GM10847 (cell line): ENCODE results near the gene FKBP7.

Experiments
- POLR2A ChIP-seq: IDR thresholded peaks from 2 replicates; pipeline ENCODE4 v1.6.1; 2011; ENCODE audit not compliant: insufficient read length; ENCODE audit errors: extremely low read depth

The FKBP7 gene

GRCh38 chr2:178478439-178479274, at the start of gene FKBP7:
Gene FKBP7 (minus strand): TSS chr2:178478600. CDS start chr2:178478499, 101 bp downstream.
- peak; percentile 67 for TF ChIP-seq POLR2A

- TF ChIP-seq POLR2A = no peak
These were observed 49.2 kb upstream of the FKBP7 start for GRCh38 chr2:178527592-178527991.

GRCh38 chr2:178526256-178526655, 47.9 kb upstream of the FKBP7 start:
- no peak for TF ChIP-seq POLR2A

- TF ChIP-seq POLR2A = no peak
These were observed 45.3 kb upstream of the FKBP7 start for GRCh38 chr2:178523596-178524134.

GRCh38 chr2:178522950-178523595, 44.7 kb upstream of the FKBP7 start:
- TF ChIP-seq POLR2A = peak; percentile 54

- no peak for TF ChIP-seq POLR2A
These were observed 43.1 kb upstream of the FKBP7 start for GRCh38 chr2:178521304-178522150.

- TF ChIP-seq POLR2A = no peak
These were observed 39.1 kb upstream of the FKBP7 start for GRCh38 chr2:178517496-178517895.

- TF ChIP-seq POLR2A = no peak
These were observed 36.3 kb upstream of the FKBP7 start for GRCh38 chr2:178514664-178515063.

- no peak for TF ChIP-seq POLR2A
These were observed 35.5 kb upstream of the FKBP7 start for GRCh38 chr2:178513876-178514275.

- no peak for TF ChIP-seq POLR2A
These were observed 34.1 kb upstream of the FKBP7 start for GRCh38 chr2:178512484-178512883.

- TF ChIP-seq POLR2A = no peak
These were observed 32.0 kb upstream of the FKBP7 start for GRCh38 chr2:178510384-178510783.

GRCh38 chr2:178508646-178509045, 30.2 kb upstream of the FKBP7 start:
- TF ChIP-seq POLR2A = no peak

GRCh38 chr2:178506949-178507348, 28.5 kb upstream of the FKBP7 start:
- TF ChIP-seq POLR2A = no peak

- no peak for TF ChIP-seq POLR2A
These were observed 28.1 kb upstream of the FKBP7 start for GRCh38 chr2:178506524-178506923.

- TF ChIP-seq POLR2A = no peak
These were observed 27.7 kb upstream of the FKBP7 start for GRCh38 chr2:178506101-178506500.
